ENCODE measurements around the gene TYW5.

- TF ChIP-seq POLR2AphosphoS5 (IDR thresholded peaks at IDR 0.05; ENCODE audit: low read depth, low read length): no peak
- no peak for TF ChIP-seq TAF1 (IDR thresholded peaks at IDR 0.05; ENCODE audit: low read depth, low read length)
- TF ChIP-seq POLR2A (IDR thresholded peaks at IDR 0.05; ENCODE audit: low read depth, low read length): no peak
- no peak for TF ChIP-seq SPI1 (IDR thresholded peaks at IDR 0.05; ENCODE audit: low read depth, low read length)
These were observed 29.5 kb upstream of the TYW5 start for GRCh38 chr2:199984755-199985154.
